ENCODE measurements around the gene SULT4A1. TPM values are rescaled to one million over a fixed set of nuclear protein-coding genes. Genes with fewer than 3 reads are reported as not detected.

Gene SULT4A1
- total RNA-seq, 2 donors from 2014 or later: 0.26 TPM; not detected in 1

DNA sequence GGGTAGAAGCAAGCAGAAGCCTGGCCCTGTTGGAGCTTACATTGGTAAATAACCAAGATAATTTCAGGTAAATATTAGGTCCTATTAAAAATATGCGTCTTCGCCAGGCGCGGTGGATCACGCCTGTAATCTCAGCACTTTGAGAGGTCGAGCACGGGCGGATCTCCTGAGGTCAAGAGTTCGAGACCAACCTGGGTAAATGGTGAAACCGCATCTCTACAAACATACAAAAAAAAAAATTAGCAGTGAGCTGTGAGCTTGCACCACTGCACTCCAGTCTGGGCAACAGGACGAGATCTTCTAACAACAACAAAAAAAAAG, 529 bp upstream of the SULT4A1 start:
- Histone ChIP-seq H3K4me1 (no peaks in the 10 kb centered on the region), H3K36me3 (replicated peaks in 1 of 2; ENCODE audit: insufficient read depth in 1 of 2, low read depth in 2 of 2) (no peaks in the 10 kb centered on the region), H3K9me3 (no peaks in the 10 kb centered on the region), H3K27ac (no peak overlapping the region), H3K4me3 (no peak overlapping the region), H3K27me3 (peaks cover 0 to 23% of the 10 kb centered on the region in 2 donors)
- intact Hi-C loops (cut with DNase I): no loop called here
- no peak for DNase-seq
- no peak for ATAC-seq
- TF ChIP-seq, protein P1, sequence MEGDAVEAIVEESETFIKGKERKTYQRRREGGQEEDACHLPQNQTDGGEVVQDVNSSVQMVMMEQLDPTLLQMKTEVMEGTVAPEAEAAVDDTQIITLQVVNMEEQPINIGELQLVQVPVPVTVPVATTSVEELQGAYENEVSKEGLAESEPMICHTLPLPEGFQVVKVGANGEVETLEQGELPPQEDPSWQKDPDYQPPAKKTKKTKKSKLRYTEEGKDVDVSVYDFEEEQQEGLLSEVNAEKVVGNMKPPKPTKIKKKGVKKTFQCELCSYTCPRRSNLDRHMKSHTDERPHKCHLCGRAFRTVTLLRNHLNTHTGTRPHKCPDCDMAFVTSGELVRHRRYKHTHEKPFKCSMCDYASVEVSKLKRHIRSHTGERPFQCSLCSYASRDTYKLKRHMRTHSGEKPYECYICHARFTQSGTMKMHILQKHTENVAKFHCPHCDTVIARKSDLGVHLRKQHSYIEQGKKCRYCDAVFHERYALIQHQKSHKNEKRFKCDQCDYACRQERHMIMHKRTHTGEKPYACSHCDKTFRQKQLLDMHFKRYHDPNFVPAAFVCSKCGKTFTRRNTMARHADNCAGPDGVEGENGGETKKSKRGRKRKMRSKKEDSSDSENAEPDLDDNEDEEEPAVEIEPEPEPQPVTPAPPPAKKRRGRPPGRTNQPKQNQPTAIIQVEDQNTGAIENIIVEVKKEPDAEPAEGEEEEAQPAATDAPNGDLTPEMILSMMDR (IDR thresholded peaks at IDR 0.05): no peak
- TF ChIP-seq POLR2A (IDR thresholded peaks at IDR 0.05): no peak
- 40 to 53% methylated on average over 11 of the region's 11 CpGs for WGBS, 2 donors

DNA sequence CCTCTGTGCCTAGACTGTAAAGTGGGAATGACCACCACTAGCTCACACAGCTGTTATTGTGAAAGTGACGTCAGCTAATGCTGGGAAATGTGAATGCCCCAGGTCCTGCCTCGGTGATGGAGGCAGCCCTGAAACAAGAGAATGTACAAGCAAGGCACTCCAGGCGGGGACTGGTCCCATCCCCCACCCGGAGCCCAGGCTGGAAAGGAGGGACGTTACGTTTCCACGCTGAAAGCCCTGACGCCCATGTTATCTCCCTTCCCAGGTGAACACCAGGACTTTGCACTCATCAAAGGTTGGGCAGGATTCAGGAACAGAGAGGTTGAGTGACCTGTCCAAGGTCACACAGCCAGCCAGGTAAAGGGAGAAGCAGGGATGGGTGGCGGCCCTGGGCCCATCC, 784 bp downstream of the SULT4A1 start:
- intact Hi-C loops (cut with DNase I): no loop called here
- Histone ChIP-seq H3K9me3 (no peaks in the 10 kb centered on the region), H3K4me3 (no peak overlapping the region), H3K27ac (no peak overlapping the region), H3K36me3 (replicated peaks in 1 of 2; ENCODE audit: insufficient read depth in 1 of 2, low read depth in 2 of 2) (no peaks in the 10 kb centered on the region), H3K27me3 (peaks cover 0 to 23% of the 10 kb centered on the region in 2 donors), H3K4me1 (no peaks in the 10 kb centered on the region)
- ATAC-seq (no peak), DNase-seq (no peak)
- TF ChIP-seq, protein P1 (IDR thresholded peaks at IDR 0.05): no peak
- no peak for TF ChIP-seq POLR2A (IDR thresholded peaks at IDR 0.05)
- WGBS, 2 donors: 20 to 35% methylated on average over 2 to 9 of the region's 9 CpGs

DNA sequence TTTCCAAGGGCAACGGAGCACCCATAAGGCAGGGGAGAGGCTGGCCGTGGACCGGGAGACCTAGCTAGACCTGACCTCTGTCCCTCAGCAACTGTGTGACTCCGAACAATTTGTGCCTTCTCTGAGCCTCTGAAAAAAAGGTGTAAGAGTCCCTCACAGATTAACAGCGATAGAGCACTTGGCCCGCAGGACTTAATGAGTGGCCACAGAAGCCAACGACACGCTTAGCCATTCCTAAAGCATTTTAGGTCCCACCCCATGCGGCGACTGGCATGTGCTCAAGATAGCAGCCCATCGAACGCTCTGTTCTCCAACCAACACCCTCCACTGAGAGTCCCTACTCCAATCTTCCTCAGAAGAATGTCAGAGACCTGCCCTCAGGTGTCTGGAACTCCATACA, 1.5 kb downstream of the SULT4A1 start:
- Histone ChIP-seq H3K27me3 (peaks cover 0 to 23% of the 10 kb centered on the region in 2 donors), H3K27ac (no peak overlapping the region), H3K4me1 (no peaks in the 10 kb centered on the region), H3K4me3 (no peak overlapping the region), H3K9me3 (no peaks in the 10 kb centered on the region), H3K36me3 (replicated peaks in 1 of 2; ENCODE audit: insufficient read depth in 1 of 2, low read depth in 2 of 2) (no peaks in the 10 kb centered on the region)
- intact Hi-C loops (cut with DNase I): no loop called here
- 54 to 68% methylated on average over 5 to 12 of the region's 12 CpGs for WGBS, 2 donors
- DNase-seq: no peak
- no peak for ATAC-seq
- TF ChIP-seq, protein P1 (IDR thresholded peaks at IDR 0.05): no peak
- TF ChIP-seq POLR2A (IDR thresholded peaks at IDR 0.05): no peak

DNA sequence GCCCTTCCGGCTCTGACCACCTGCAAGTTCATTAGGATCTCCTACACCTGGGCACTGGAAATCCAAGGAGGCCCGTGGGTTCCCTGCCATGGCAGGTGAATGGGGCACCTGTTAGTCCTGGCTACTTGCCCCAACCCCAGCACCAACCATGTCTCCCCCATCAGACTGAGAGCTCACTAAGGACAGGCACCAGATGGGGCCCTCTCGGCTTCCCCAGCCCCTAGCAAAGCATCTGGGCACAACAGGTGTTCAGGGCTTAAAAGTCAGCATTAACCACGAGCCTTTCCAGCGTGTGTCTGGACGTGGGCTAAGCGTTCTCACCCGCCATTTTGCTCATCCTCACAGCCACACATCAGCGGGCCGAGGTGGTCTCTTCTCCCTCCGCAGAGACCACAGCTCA, 2.2 kb downstream of the SULT4A1 start:
- TF ChIP-seq, protein P1 (IDR thresholded peaks at IDR 0.05): no peak
- TF ChIP-seq POLR2A (IDR thresholded peaks at IDR 0.05): no peak
- ATAC-seq: no peak
- no peak for DNase-seq
- H3K27me3 ChIP-seq: peaks cover 0 to 23% of the 10 kb centered on the region in 2 donors
- intact Hi-C loops (cut with DNase I): no loop called here
- no peak overlapping the region for H3K4me3 ChIP-seq
- no peaks in the 10 kb centered on the region for H3K36me3 ChIP-seq (replicated peaks in 1 of 2; ENCODE audit: insufficient read depth in 1 of 2, low read depth in 2 of 2)
- 67 to 74% methylated on average over 7 to 11 of the region's 11 CpGs for WGBS, 2 donors
- H3K4me1 ChIP-seq: no peaks in the 10 kb centered on the region
- no peaks in the 10 kb centered on the region for H3K9me3 ChIP-seq
- H3K27ac ChIP-seq: no peak overlapping the region

DNA sequence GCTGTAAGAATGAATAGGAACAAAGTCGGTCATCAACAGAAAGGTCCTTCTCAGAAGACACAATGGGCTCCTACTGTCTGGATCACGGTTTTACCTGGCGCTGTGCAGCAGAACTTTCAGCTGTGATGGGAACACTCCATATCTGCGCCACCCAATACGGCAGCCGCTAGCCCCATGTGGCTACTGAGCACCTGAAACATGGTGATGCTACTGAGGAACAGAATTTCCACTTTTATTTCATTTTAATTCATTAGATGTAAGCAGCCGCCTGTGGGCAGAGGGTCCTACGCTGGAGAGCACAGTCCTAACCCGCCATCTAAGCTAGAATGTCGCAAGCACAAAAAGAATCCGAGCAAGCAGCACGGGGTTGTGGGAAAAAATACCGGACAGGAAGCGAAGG, 2.7 kb downstream of the SULT4A1 start:
- Histone ChIP-seq H3K36me3 (replicated peaks in 1 of 2; ENCODE audit: insufficient read depth in 1 of 2, low read depth in 2 of 2) (no peaks in the 10 kb centered on the region), H3K4me1 (no peaks in the 10 kb centered on the region), H3K9me3 (no peaks in the 10 kb centered on the region), H3K27ac (no peak overlapping the region), H3K4me3 (no peak overlapping the region), H3K27me3 (peaks cover 0 to 23% of the 10 kb centered on the region in 2 donors)
- intact Hi-C loops (cut with DNase I): no loop called here
- TF ChIP-seq POLR2A (IDR thresholded peaks at IDR 0.05): no peak
- TF ChIP-seq, protein P1 (IDR thresholded peaks at IDR 0.05): no peak
- WGBS, 2 donors: 66 to 76% methylated on average over 14 of the region's 14 CpGs
- no peak for ATAC-seq
- no peak for DNase-seq

Measured in body of pancreas (tissue), 4 donors.